A549 treated with GW870086 at 1 μM for 4 hours (cell line): ENCODE data around the gene NLRP4. TPM values are rescaled to one million over a fixed set of nuclear protein-coding genes. Genes with fewer than 3 reads are reported as not detected.

ENCODE experiments used
- total RNA-seq: library from RNA; stranded (reverse); fragments of 200-300 nt; extraction: Qiagen RNA extraction; gene quantifications from 5 replicates; pipeline ENCODE4 v1.2.3, GENCODE V29; 2022; ENCODE audit warnings: low read depth

NLRP4 gene
- total RNA-seq = not detected in 5 replicates

GRCh38 chr19:55836340-55836739 is at the start of gene NLRP4:
TSS of gene NLRP4 (plus strand) at chr19:55836540. CDS start at chr19:55852081, 15,541 bp downstream.

GRCh38 chr19:55831846-55832245 is 4.5 kb upstream of the NLRP4 start, which contains the start of gene NLRP11:
TSS of gene NLRP11 (minus strand) at chr19:55831999. CDS start at chr19:55818174, 13,825 bp downstream.

Other genes starting within 250 kb of the NLRP4 start
- 20.5 to 24.3 TPM (median 23.6 TPM) in 5 replicates for gene FIZ1, start 237.0 kb upstream of the NLRP4 start, total RNA-seq
- 12.5 to 17.5 TPM (median 16.0 TPM) in 5 replicates for gene ZNF524, start 236.3 kb upstream of the NLRP4 start, total RNA-seq
- 7.6 to 13.0 TPM (median 12.1 TPM) in 5 replicates for gene ZNF865, start 230.9 kb upstream of the NLRP4 start, total RNA-seq
- gene ZNF784, start 212.0 kb upstream of the NLRP4 start, total RNA-seq = 4.8 to 6.1 TPM (median 5.3 TPM) in 5 replicates
- gene ZNF580, start 195.5 kb upstream of the NLRP4 start, total RNA-seq = 31.0 to 51.4 TPM (median 48.6 TPM) in 5 replicates
- 39.2 to 55.8 TPM (median 47.7 TPM) in 5 replicates for gene ZNF581, start 192.9 kb upstream of the NLRP4 start, total RNA-seq
- 13.7 to 19.1 TPM (median 18.0 TPM) in 5 replicates for gene CCDC106, start 188.3 kb upstream of the NLRP4 start, total RNA-seq
- 260 to 300 TPM (median 285 TPM) in 5 replicates for gene U2AF2, start 181.5 kb upstream of the NLRP4 start, total RNA-seq
- gene EPN1, start 161.3 kb upstream of the NLRP4 start, total RNA-seq = 130 to 211 TPM (median 195 TPM) in 5 replicates
- not detected in 5 replicates for gene NLRP9, start 98.1 kb upstream of the NLRP4 start, total RNA-seq
- gene RFPL4A, start 77.4 kb upstream of the NLRP4 start, total RNA-seq = 0.53 to 1.2 TPM (median 0.97 TPM) in 5 replicates
- gene RFPL4AL1, start 67.4 kb upstream of the NLRP4 start, total RNA-seq = 0.23 to 0.49 TPM (median 0.38 TPM) in 3 of 5 replicates, not detected in the others
- 0.03 to 0.07 TPM in 2 of 5 replicates, not detected in the others for gene NLRP11, start 4.5 kb upstream of the NLRP4 start, total RNA-seq
- gene NLRP13, start 95.8 kb downstream of the NLRP4 start, total RNA-seq = not detected in 5 replicates
- gene NLRP8, start 111.3 kb downstream of the NLRP4 start, total RNA-seq = not detected in 5 replicates
- gene NLRP5, start 150.2 kb downstream of the NLRP4 start, total RNA-seq = 0.03 to 0.09 TPM (median 0.05 TPM) in 4 of 5 replicates, not detected in the other